A673 (cell line): ENCODE measurements around the gene UBA1. TPM values are rescaled to one million over a fixed set of nuclear protein-coding genes. Genes with fewer than 3 reads are reported as not detected.

ENCODE experiments used
- BruUV-seq: library from RNA; stranded (reverse); fragments of 400-500 nt; replicated peaks from 2 replicates; lab custom pipeline; 2021; lab: Mats Ljungman, UMichigan
- CTCF ChIA-PET: fragments of 300-600 bp; sonication (Branson Sonifier 250); formaldehyde crosslinking; loops from one replicate; lab custom pipeline; 2022; ENCODE audit warnings: antibody characterized with exemption; lab: Charles Lee
- POLR2A ChIA-PET: fragments of 300-600 bp; sonication (Branson Sonifier 250); formaldehyde crosslinking; loops from one replicate; lab custom pipeline; 2022; ENCODE audit warnings: antibody characterized with exemption; ENCODE audit not compliant: low non-redundant PET; lab: Charles Lee
- DNase-seq: peaks from one replicate; pipeline ENCODE4 v3.0.0-alpha.2; 2015; ENCODE audit warnings: low spot score
- H3K27ac ChIP-seq: fragments of 200-600 bp; sonication (generic); 2 replicates; pipeline ENCODE4 v1.5.1; 2016; ENCODE audit warnings: mixed run types, low read depth, mild to moderate bottlenecking, mixed read lengths, antibody characterized with exemption, low read length; ENCODE audit not compliant: poor library complexity, severe bottlenecking
- H3K27me3 ChIP-seq: fragments of 200-600 bp; sonication (generic); replicated peaks from 2 replicates; pipeline ENCODE4 v1.6.1; 2017; ENCODE audit warnings: mixed run types, low read depth, mild to moderate bottlenecking, mixed read lengths, antibody characterized with exemption, low read length; ENCODE audit not compliant: insufficient read depth, poor library complexity
- H3K36me3 ChIP-seq: fragments of 200-600 bp; sonication (generic); 2 replicates; pipeline ENCODE4 v1.6.1; 2016; ENCODE audit warnings: mixed run types, mild to moderate bottlenecking, mixed read lengths, antibody characterized with exemption, low read length; ENCODE audit not compliant: insufficient read depth, poor library complexity, severe bottlenecking
- H3K4me1 ChIP-seq: fragments of 200-600 bp; sonication (generic); 2 replicates; pipeline ENCODE4 v1.6.1; 2017; ENCODE audit warnings: mixed run types, mild to moderate bottlenecking, mixed read lengths, antibody characterized with exemption, low read length; ENCODE audit not compliant: insufficient read depth, poor library complexity, severe bottlenecking
- H3K4me3 ChIP-seq: fragments of 200-600 bp; sonication (generic); 2 replicates; pipeline ENCODE4 v1.5.1; 2016; ENCODE audit warnings: low read depth, mixed run types, mild to moderate bottlenecking, mixed read lengths, low read length; ENCODE audit not compliant: poor library complexity, severe bottlenecking
- H3K9me3 ChIP-seq: fragments of 200-600 bp; sonication (generic); 2 replicates; pipeline ENCODE4 v1.6.1; 2016; ENCODE audit warnings: mixed run types, low read depth, mild to moderate bottlenecking, mixed read lengths, antibody characterized with exemption, low read length; ENCODE audit not compliant: poor library complexity, severe bottlenecking
- CTCF ChIP-seq: fragments of 300-800, 200-600 bp; sonication (generic); conservative IDR thresholded peaks from 2 replicates; pipeline ENCODE4 v1.5.1; 2017; ENCODE audit warnings: low read depth, mild to moderate bottlenecking, antibody characterized with exemption, low read length, moderate library complexity, mixed read lengths
- EZH2 ChIP-seq: fragments of 200-600 bp; sonication (generic); IDR thresholded peaks from 2 replicates; pipeline ENCODE4 v1.6.1; 2017; ENCODE audit warnings: borderline replicate concordance, low read depth, mild to moderate bottlenecking, mixed read lengths, antibody characterized with exemption, low read length; ENCODE audit not compliant: poor library complexity, severe bottlenecking
- intact Hi-C: fragments of 100-400 bp; cut with micrococcal nuclease; formaldehyde crosslinking; loops from one replicate; pipeline ENCODE4 v1.10.0; 2022; ENCODE audit not compliant: unreplicated experiment
- total RNA-seq: library from RNA; stranded (reverse); gene quantifications from 2 replicates; pipeline ENCODE4 v1.2.3, GENCODE V29; 2021

Gene UBA1
- total RNA-seq, 1 experiment from 2014 or later: 413 TPM

GRCh38 chrX:47172971-47173792 is 20.4 kb upstream of the UBA1 start:
- no TSS peak for BruUV-seq
- Histone ChIP-seq H3K27me3 (no peaks in the 10 kb centered on the region), H3K4me3 (no peak overlapping the region), H3K36me3 (peaks cover 31% of the 10 kb centered on the region), H3K4me1 (no peaks in the 10 kb centered on the region), H3K9me3 (no peaks in the 10 kb centered on the region), H3K27ac (no peak overlapping the region)
- CTCF ChIA-PET: no interaction called here
- POLR2A ChIA-PET: no interaction called here
- DNase-seq: no peak
- TF ChIP-seq EZH2 (no peak), CTCF (no peak)
- intact Hi-C loops: no loop called here

- no peak overlapping the region for H3K27ac ChIP-seq
- POLR2A ChIA-PET: no interaction called here
- H3K4me3 ChIP-seq: no peak overlapping the region
- H3K9me3 ChIP-seq: no peaks in the 10 kb centered on the region
- no peak for DNase-seq
- peaks cover 39% of the 10 kb centered on the region for H3K36me3 ChIP-seq
- CTCF ChIA-PET: no interaction called here
- no peak for TF ChIP-seq EZH2
- no peak for TF ChIP-seq CTCF
- no TSS peak for BruUV-seq
- intact Hi-C loops: no loop called here
- no peaks in the 10 kb centered on the region for H3K27me3 ChIP-seq
- H3K4me1 ChIP-seq: no peaks in the 10 kb centered on the region
Measured at GRCh38 chrX:47174376-47174775, 19.3 kb upstream of the UBA1 start.

- DNase-seq: no peak
- no TSS peak for BruUV-seq
- H3K4me1 ChIP-seq: no peaks in the 10 kb centered on the region
- intact Hi-C loops: no loop called here
- CTCF ChIA-PET: no interaction called here
- no peak overlapping the region for H3K27ac ChIP-seq
- peaks cover 39% of the 10 kb centered on the region for H3K36me3 ChIP-seq
- TF ChIP-seq EZH2: no peak
- TF ChIP-seq CTCF: no peak
- H3K9me3 ChIP-seq: no peaks in the 10 kb centered on the region
- no peak overlapping the region for H3K4me3 ChIP-seq
- POLR2A ChIA-PET: no interaction called here
- H3K27me3 ChIP-seq: no peaks in the 10 kb centered on the region
Measured at GRCh38 chrX:47174846-47175587, 18.6 kb upstream of the UBA1 start.
